Measurements from ENCODE around the gene PNP. TPM values are rescaled to one million over a fixed set of nuclear protein-coding genes. Genes with fewer than 3 reads are reported as not detected.

Gene PNP
- total RNA-seq, 1 experiment from 2014 or later, result 88.6 TPM

DNA sequence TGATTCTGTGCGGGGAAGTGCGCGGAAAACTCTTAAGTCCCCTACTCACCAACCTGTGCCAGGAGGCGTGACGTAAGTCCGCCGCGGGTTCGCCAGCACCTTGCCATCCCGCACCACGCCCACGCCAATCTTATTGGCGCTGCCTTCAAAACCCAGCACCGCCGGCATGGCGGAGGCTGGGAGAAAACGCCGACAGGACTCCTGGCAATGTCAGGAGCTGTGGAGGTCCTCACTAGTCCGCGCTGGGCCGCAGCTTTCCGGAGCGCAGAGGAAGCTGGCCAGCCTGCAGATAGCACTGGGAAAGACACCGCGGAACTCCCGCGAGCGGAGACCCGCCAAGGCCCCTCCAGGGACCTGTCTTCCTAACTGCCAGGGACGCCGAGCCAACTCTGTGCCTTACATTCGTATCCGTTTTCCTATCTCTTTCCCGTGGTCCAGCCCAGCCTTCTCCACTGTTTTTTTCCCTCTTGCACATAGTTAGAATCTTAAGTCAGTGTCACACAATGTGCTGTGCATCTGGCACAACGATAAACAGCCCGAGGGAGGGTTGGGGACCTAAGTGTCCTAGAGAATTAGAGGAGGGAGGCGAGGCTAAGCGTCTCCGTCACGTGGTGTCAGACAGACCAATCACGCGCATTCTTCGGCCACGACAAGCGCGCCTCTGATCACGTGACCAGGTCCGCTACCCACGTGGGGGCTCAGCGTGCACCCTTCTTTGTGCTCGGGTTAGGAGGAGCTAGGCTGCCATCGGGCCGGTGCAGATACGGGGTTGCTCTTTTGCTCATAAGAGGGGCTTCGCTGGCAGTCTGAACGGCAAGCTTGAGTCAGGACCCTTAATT lies 14.5 kb upstream of the PNP start, which contains the start of the genes APEX1 and OSGEP:
Gene APEX1 (plus strand): TSS at position 711 of the 839 bp plus-strand sequence. CDS start 420 bp downstream, outside the sequence.
Gene OSGEP (minus strand): TSS at position 297 of the 839 bp plus-strand sequence. CDS start 129 bp downstream, at position 168.
- DNase-seq (ENCODE audit: low spot score), result peak; percentile 99

DNA sequence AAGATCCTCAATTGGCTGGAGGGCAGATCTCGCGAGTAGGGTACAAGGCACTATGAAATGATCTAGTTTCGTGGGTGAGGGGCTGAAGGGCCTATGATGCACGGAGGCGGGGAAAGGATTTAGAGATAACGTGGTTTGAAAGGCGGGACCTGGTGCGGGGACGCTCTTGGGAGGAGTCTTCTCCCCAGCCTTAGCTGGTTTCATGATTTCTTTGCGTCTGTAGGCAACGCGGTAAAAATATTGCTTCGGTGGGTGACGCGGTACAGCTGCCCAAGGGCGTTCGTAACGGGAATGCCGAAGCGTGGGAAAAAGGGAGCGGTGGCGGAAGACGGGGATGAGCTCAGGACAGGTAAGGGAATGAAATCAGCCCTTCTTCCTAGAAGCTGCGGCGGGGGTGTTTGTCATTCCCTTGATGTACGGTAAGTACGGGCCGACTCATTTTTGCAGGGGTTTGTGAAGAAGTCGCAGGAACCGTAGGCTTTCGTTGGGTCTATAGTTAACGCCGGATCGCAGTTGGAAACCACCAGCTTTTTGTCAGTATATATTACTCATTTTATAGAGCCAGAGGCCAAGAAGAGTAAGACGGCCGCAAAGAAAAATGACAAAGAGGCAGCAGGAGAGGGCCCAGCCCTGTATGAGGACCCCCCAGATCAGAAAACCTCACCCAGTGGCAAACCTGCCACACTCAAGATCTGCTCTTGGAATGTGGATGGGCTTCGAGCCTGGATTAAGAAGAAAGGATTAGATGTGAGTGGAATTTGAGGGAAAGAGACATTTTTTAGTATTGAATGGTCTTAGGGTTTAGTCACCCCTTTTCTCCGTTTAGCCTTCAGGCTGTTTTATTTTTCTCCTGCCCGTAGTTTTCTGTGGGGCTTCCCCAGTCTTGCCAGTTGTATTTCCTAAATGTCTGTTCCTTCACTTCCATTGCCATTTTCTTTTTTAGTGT lies 13.6 kb upstream of the PNP start:
- no peak for DNase-seq (ENCODE audit: low spot score)

GRCh38 chr14:20456971-20457370 lies 12.2 kb upstream of the PNP start:
- DNase-seq (ENCODE audit: low spot score), result no peak

GRCh38 chr14:20458031-20458789 lies 11.0 kb upstream of the PNP start:
- DNase-seq (ENCODE audit: low spot score), result no peak

GRCh38 chr14:20460458-20461224 lies 8.6 kb upstream of the PNP start:
- DNase-seq (ENCODE audit: low spot score), result no peak

DNA sequence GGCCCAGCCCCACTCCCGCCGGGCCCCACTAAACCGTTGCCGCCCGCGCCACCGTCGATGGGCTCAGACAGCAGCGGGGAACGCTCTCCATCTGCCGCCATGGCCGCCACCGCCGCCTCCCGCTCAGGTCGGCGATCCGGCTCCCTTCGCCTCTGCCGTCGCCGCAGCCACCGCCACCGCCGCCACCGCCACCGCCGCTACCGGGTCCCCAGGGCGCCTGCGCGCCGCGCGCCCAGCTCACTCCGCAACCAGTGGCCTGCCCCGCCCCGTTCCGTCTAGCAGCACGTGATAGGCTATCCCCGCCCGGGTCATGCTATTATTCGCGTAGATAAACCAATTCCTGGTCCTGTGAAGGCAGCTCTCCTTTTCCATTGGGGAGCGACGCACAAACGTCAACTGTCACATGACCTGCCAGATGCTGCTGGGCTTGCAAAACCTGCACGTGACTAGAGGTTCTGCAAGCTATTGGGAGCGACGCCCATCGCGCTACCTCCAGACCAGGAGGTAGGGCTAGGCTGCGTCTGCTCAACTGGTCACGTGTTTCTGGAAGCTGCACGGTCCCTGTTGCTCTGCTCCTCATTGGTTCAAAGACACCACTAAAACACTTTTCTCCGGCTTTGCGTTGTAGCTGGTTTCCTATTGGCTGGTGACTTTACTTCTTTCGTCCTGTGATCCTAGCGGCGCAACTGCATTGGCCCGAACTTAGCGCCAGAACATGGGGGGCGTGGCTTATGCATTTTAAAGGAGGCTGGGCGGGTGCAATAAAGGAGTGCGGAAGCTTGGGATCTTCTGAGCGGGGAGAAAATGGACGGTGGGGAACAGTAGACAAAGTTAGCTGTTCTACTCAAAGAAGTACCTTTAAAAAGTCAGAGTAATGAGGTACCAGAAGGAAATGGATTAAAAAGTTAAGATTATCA lies 7.7 kb upstream of the PNP start, which contains the start of gene PIP4P1:
Gene PIP4P1 (minus strand): TSS at position 210 of the 917 bp plus-strand sequence. CDS start 109 bp downstream, at position 101.
- DNase-seq (ENCODE audit: low spot score), result peak; percentile 100

DNA sequence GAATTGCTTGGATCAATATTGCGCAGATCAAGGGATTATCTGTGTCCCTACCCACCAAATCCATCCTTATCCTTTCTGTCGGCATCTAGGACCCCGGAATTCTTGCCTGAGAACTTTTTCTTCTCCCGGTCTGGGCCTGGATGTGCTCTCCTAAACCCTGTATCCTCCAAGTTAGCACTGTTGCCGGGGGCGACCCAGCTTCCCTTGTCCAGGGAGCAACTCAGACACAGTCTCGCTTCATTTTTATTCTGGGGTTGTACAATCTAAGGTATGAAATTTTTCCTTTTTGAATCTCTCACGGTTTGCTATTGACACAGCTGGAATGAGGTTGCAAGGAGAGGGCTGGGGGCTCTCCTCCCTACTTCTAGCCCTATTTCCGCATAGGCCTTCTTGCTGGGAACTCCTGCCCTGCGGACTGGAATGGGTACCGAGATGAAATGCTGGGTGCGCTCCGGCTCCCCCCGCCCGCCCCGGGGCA lies 403 bp upstream of the PNP start:
- DNase-seq (ENCODE audit: low spot score), result no peak

DNA sequence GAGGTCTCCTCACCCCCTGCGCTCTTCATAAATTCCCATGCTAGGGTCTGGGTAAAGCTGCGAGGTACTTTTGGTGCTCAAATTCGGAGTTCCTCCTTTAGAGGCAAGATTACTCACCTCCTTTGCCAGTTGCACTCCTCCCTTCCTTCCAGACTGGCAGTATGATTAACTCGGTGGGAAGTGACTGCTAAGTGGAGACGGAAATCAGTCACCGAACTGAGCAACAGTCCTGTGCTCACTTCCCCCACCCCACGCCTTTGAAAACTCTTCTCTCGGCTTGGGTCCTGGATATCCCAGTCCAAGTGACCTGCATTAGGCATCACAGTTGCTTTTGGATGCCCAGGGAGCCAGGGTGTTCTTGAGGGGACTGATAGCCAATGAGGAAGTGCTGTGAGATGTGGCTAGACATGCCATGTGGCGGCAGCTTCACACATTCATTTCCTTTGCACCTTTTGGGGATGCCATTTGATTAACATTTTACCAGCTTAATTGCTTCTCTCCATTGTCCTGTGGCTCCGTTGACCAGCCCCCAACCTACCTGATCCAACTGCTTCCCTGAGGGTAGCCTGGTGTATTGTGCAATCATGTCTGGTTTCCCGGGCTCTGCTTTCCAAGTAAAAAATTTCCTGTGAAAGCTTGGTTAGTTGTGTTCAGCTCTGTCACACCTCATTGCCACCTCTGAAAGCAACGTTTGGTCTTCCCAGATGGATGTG lies 840 bp downstream of the PNP start:
- DNase-seq (ENCODE audit: low spot score), result peak; percentile 43

DNA sequence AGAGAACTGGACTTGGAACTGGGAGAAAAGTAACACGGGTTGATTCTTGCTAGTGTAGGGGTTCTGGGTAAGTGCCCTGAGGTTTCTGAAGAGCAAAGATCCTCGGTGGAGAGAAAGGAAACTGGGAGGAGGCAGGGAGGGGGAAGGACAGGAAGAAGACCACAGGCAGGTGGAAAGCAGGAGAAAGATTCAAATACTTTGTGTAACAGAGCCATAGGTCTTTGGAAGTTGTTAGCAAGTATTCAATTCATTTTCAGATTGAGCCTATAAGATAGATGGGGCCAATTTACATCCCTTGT lies 1.3 kb downstream of the PNP start:
- DNase-seq (ENCODE audit: low spot score), result no peak

GRCh38 chr14:20472536-20473169 lies 3.4 kb downstream of the PNP start:
- DNase-seq (ENCODE audit: low spot score), result no peak

DNA sequence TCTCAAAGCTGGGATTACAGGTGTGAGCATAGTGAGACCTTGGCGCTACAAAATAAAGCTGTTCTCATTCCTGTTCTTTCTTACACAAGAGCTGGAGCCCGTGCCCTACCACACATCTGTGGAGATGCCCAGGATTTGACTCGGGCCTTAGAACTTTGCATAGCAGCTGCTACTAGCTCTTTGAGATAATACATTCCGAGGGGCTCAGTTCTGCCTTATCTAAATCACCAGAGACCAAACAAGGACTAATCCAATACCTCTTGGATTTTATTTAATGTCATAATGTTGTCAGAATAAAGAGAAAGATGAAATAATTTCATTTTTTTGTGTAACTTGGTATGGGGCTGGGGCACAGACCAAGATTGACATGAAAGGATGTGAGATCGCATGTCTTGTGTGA lies 7.6 kb downstream of the PNP start:
- no peak for DNase-seq (ENCODE audit: low spot score)

GRCh38 chr14:20477211-20477876 lies 8.1 kb downstream of the PNP start:
- DNase-seq (ENCODE audit: low spot score), result peak; percentile 57

GRCh38 chr14:20478894-20479293 lies 9.7 kb downstream of the PNP start:
- DNase-seq (ENCODE audit: low spot score), result no peak

DNA sequence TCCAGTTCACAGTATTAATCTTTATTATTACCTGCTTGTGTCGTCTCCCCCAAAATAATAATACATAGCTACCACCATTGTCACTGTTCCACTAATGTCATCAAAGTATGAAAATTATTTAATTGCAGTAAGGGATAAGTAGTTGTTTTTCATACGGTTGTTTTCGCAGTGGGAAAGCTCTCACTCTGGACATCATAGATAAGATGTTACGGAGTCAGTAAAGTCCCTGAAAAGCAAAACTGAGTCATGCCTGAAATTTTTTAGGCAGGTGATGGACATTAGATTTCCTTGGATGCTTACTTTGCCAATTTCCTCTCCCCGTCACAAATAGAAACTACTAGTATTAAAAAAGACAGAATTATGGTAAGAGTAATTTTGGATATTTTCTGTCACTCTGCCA lies 13.2 kb downstream of the PNP start:
- no peak for DNase-seq (ENCODE audit: low spot score)

GRCh38 chr14:20485900-20486299 lies 16.7 kb downstream of the PNP start:
- no peak for DNase-seq (ENCODE audit: low spot score)

DNA sequence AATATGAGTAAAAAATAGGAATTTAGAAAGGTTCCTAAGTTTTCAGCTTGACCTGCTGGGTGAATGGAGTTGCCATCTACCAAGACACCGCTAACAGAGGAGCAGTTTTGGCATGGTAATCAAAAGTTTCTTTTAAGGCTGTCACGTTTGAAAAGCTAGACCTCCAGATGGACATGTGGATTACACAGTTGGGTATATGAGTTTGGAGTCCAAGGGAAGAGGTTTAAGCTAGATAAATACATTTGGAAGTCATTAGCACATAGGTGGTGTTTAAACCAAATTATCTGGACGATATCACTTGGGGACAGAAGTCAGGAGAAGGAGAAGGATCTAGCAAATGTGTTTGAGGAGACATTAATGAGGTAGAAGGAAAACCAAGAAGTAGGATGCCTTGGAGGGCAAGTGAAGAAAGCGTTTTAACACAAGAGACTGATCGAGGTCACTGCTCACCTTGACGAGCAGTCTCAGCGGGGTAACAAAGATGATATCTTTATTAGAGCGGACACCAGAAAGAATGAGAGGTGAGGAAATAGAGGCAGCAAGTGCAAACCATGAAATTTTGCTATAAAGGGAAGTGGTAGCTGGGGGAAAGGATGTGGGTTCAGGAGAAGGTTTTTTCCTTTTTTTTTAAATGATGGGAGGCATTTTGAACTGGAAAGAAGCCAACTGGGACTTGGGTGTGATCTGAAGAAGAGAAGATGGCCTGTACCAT lies 17.6 kb downstream of the PNP start:
- DNase-seq (ENCODE audit: low spot score), result no peak

DNA sequence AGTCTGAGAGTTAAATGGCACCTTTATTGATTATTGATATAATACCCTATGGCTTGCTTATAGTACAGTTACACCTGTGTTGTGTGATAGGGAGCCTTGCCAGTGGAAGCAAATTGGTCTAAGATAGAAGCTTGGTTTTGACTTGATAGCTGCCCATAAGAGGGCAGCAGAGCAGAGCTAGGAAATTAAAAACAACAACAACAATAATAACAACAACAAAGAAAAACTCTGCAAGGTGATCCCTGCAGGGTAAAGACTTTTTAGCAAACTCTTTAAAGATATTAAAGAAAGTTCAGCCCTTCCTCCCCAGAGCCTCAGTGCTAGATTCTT lies 18.2 kb downstream of the PNP start:
- no peak for DNase-seq (ENCODE audit: low spot score)
